ENCODE results near the gene KRTAP17-1.
"Not testable (repeated sequence)": the region's sequence is repeated elsewhere in the genome, so short reads cannot be mapped to it uniquely, and the experiment has no call there.

The KRTAP17-1 gene

DNA sequence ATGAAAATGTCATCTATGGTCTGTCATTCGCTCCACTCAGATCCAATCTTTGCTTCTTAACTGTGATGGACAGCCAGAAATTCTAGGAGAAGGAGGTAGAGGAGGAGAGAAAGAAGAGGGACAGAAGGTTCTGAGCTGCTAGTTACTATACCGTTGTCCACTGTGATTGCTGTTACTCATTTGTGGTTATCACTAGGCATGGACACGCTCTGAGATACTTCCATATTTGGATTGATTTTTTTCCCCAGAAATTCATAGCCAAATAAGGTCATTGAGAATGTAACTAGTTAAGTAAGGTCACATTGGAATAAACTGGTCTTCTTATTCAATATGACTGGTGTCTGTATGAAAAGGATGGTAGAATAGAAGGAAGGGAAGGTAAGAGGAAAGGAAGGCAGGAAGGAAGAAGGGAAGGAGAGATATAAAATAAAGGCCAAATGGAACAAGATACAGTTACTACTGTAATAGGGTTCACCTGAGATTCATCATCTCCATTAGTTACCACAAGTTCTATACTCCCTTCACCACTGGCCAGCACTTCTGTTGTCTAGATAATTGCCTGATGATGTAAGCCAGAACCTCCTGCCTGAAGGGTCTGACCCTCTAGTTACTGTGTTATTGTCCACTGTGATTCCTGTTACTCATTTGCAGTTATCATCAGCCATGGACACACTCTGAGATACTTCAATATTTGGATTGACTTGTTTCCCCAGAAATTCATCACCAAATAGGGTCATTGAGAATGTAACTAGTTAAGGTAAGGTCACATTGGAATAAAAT lies 37.1 kb downstream of the KRTAP17-1 start:
- Mint-ChIP-seq H3K27me3 (peaks cover 23 to 38% of the 10 kb centered on the region in 2 donors), H3K4me1 (ENCODE audit: low read depth in 2 of 2) (no peaks in the 10 kb centered on the region), H3K9me3 (no peaks in the 10 kb centered on the region), H3K27ac (no peak overlapping the region), H3K4me3 (no peak overlapping the region), H3K36me3 (ENCODE audit: insufficient read depth) (no peaks in the 10 kb centered on the region)
- DNase-seq (no peak), ATAC-seq (replicated peaks) (no peak)

DNA sequence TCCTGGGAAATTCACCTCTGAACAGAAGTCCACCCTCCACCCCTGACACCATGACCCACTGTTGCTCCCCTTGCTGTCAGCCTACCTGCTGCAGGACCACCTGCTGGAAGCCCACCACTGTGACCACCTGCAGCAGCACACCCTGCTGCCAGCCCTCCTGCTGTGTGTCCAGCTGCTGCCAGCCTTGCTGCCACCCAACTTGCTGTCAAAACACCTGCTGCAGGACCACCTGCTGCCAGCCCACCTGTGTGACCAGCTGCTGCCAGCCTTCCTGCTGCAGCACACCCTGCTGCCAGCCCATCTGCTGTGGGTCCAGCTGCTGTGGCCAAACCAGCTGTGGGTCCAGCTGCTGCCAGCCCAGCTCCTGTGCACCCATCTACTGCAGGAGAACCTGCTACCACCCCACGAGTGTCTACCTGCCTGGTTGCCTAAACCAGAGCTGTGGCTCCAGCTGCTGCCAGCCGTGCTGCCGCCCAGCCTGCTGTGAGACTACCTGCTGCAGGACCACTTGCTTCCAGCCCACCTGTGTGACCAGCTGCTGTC lies 39.8 kb downstream of the KRTAP17-1 start, which contains the start of gene KRTAP9-7:
Gene KRTAP9-7, plus strand, starts transcription at position 51 of the 543 bp plus-strand sequence. Its CDS starts 0 bp downstream, at position 51.
- peaks cover 18 to 43% of the 10 kb centered on the region in 2 donors for H3K27me3 Mint-ChIP-seq
- H3K9me3 Mint-ChIP-seq; DNase-seq; ATAC-seq (replicated peaks); H3K27ac Mint-ChIP-seq; H3K4me1 Mint-ChIP-seq (ENCODE audit: low read depth in 2 of 2); H3K36me3 Mint-ChIP-seq (ENCODE audit: insufficient read depth); H3K4me3 Mint-ChIP-seq: not testable (repeated sequence)

DNA sequence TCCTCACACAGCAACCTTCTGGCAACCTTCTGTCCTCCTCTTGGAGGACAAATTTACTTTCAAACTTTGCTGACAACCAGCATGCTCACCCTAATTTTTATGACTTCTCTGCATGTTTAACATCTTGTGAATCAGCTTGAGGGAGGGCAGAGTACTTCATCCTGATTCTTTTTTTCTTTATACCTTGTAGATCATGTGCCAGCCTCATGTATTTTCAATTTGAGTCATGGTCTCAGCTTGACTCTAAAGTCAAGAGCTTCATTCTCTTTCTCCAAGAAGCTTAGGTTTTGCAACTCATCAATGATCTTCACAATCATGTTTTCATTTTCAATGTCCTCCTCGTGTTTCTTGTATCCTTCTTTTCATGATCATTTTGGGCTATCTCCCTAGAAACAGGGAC lies 43.7 kb downstream of the KRTAP17-1 start:
- ATAC-seq (replicated peaks), result no peak
- H3K27ac Mint-ChIP-seq, result no peak overlapping the region

DNA sequence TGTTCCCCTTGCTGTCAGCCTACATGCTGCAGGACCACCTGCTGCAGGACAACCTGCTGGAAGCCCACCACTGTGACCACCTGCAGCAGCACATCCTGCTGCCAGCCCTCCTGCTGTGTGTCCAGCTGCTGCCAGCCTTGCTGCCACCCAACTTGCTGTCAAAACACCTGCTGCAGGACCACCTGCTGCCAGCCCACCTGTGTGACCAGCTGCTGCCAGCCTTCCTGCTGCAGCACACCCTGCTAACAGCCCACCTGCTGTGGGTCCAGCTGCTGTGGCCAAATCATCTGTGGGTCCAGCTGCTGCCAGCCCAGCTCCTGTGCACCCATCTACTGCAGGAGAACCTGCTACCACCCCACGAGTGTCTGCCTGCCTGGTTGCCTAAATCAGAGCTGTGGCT lies 44.2 kb downstream of the KRTAP17-1 start:
- not testable (repeated sequence) for H3K27ac Mint-ChIP-seq; H3K36me3 Mint-ChIP-seq (ENCODE audit: insufficient read depth); H3K4me3 Mint-ChIP-seq; DNase-seq; H3K9me3 Mint-ChIP-seq; H3K4me1 Mint-ChIP-seq (ENCODE audit: low read depth in 2 of 2); ATAC-seq (replicated peaks)
- H3K27me3 Mint-ChIP-seq, result peaks cover 8 to 39% of the 10 kb centered on the region in 2 donors

More for the DNA sequence above, 43.7 kb downstream of the KRTAP17-1 start:
- no peak overlapping the region for H3K4me3 Mint-ChIP-seq
- no peak for DNase-seq
- peaks cover 14 to 43% of the 10 kb centered on the region in 2 donors for H3K27me3 Mint-ChIP-seq
- H3K4me1 Mint-ChIP-seq (ENCODE audit: low read depth in 2 of 2), result no peaks in the 10 kb centered on the region
- no peaks in the 10 kb centered on the region for H3K36me3 Mint-ChIP-seq (ENCODE audit: insufficient read depth)
- no peaks in the 10 kb centered on the region for H3K9me3 Mint-ChIP-seq

DNA sequence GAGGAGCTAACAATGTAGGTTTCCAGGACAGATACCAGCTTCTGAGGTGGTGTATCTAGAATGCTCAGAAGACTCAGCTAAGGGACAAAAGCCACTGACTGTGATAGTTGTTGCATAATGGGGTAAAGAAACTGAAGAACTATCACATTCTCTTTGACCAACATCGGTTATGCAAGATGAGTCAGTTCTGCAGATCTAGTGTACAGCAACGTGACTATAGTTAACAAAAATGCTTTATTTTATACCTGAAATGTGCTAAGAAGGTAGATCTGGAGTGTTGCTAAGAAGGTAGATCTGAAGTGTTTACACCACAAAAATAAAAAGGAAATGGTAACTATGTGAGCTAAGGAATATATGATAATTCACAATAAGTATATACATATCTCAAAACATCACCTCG lies 47.8 kb downstream of the KRTAP17-1 start:
- Mint-ChIP-seq H3K4me3 (no peak overlapping the region), H3K27ac (no peak overlapping the region), H3K36me3 (ENCODE audit: insufficient read depth) (no peaks in the 10 kb centered on the region), H3K4me1 (ENCODE audit: low read depth in 2 of 2) (peaks cover 0 to 4% of the 10 kb centered on the region in 2 donors), H3K9me3 (no peaks in the 10 kb centered on the region), H3K27me3 (peaks cover 9 to 42% of the 10 kb centered on the region in 2 donors)
- DNase-seq, result no peak
- ATAC-seq (replicated peaks), result no peak

DNA sequence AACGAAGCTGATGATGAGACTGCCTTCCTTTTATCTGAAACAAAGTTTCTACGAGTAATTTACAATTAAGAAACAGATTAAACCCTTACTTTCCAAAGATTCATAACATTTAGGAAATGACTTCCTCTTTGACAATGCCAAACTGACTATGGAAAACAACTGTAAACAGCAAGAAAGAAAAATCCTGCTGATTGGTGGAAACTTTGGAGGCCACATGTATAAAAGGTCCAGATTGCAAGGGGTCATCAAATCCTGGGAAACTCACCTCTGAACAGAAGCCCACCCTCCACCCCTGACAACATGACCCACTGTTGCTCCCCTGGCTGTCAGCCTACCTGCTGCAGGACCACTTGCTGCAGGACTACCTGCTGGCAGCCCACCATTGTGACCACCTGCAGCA lies 50.4 kb downstream of the KRTAP17-1 start, which contains the start of gene KRTAP9-6:
Gene KRTAP9-6, plus strand, starts transcription at position 301 of the 400 bp plus-strand sequence. Its CDS starts 0 bp downstream, at position 301.
- peaks cover 1 to 4% of the 10 kb centered on the region in 2 donors for H3K4me1 Mint-ChIP-seq (ENCODE audit: low read depth in 2 of 2)
- no peak within 1 kb of the TSS for H3K4me3 Mint-ChIP-seq
- H3K27me3 Mint-ChIP-seq, result peaks cover 28 to 56% of the 10 kb centered on the region in 2 donors
- no peaks in the 10 kb centered on the region for H3K9me3 Mint-ChIP-seq
- peak within 1 kb of the TSS in 1 of 2 donors; percentile 76 for H3K27ac Mint-ChIP-seq
- DNase-seq (no peak), ATAC-seq (replicated peaks) (no peak)
- no peaks in the 10 kb centered on the region for H3K36me3 Mint-ChIP-seq (ENCODE audit: insufficient read depth)

Measured in effector memory CD8-positive, alpha-beta T cell (primary cell).